GM12874 (cell line): ENCODE measurements around the gene PSME3.

Experiments
- TF ChIP-seq, protein P1 (sequence below): IDR thresholded peaks from 2 replicates; pipeline ENCODE4 v1.5.1; 2011; ENCODE audit warnings: low read depth, mild to moderate bottlenecking, control low read depth, low read length, moderate library complexity; ENCODE audit not compliant: insufficient read depth

Gene PSME3

DNA sequence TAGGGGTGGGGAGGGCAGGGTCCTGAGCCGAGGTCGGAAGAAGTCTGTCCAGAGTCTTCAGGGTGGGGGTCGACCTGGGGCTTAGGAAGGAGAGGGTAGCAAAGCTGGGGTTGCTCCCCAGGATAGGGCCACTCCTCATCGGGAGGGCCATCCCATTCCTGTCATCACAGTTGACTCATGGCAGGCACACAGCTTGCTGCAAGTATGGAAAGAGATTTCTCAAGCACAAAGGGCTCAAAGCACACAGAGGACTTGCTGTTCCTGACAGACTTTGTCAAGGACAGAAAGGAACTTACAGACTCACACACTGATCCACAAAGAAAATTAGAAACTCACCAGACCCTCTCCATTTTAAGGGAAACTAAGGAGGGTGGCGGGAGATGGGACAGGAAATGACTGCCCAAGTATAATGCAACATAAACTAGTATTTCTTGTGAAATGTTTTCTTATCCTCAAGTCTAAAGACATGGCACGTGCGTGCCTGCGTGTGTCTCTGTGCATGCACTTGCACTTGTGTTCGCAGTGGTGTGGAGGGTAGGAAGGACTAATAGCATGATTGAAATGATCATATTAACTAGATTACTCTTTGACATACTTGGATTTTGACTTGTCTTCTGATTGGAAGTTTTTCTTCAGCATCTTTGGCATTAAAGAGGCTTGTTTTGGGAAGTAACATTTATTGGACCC is 13.5 kb downstream of the PSME3 start:
- TF ChIP-seq, protein P1, sequence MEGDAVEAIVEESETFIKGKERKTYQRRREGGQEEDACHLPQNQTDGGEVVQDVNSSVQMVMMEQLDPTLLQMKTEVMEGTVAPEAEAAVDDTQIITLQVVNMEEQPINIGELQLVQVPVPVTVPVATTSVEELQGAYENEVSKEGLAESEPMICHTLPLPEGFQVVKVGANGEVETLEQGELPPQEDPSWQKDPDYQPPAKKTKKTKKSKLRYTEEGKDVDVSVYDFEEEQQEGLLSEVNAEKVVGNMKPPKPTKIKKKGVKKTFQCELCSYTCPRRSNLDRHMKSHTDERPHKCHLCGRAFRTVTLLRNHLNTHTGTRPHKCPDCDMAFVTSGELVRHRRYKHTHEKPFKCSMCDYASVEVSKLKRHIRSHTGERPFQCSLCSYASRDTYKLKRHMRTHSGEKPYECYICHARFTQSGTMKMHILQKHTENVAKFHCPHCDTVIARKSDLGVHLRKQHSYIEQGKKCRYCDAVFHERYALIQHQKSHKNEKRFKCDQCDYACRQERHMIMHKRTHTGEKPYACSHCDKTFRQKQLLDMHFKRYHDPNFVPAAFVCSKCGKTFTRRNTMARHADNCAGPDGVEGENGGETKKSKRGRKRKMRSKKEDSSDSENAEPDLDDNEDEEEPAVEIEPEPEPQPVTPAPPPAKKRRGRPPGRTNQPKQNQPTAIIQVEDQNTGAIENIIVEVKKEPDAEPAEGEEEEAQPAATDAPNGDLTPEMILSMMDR, result no peak

- TF ChIP-seq, protein P1, result no peak
These were observed 14.9 kb downstream of the PSME3 start for GRCh38 chr17:42848093-42848492.

- TF ChIP-seq, protein P1, result no peak
These were observed 15.8 kb downstream of the PSME3 start for GRCh38 chr17:42849031-42849430.

- TF ChIP-seq, protein P1, result no peak
These were observed 16.4 kb downstream of the PSME3 start for GRCh38 chr17:42849451-42850181.

DNA sequence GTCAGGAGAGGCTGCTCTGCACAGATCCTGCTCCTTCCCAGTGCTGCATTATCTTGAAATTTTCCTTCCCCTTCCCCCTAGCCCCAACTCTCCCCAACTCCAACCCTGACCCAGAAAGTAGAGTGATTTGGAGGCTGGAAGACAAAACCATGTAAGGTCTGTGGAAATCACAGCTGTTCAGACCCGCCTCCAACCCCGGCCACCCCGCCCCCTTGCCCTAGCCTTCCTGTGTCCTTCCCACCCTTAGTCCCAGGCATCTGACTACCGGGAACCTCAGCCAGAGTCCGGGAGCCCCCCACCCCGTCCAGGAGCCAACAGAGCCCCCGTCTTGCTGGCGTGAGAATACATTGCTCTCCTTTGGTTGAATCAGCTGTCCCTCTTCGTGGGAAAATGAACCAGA is 17.8 kb downstream of the PSME3 start, which contains the start of gene AOC3:
AOC3 (plus strand) TSS at position 246 of the 400 bp plus-strand sequence; CDS start at position 391, 145 bp downstream.
- TF ChIP-seq, protein P1, result no peak

DNA sequence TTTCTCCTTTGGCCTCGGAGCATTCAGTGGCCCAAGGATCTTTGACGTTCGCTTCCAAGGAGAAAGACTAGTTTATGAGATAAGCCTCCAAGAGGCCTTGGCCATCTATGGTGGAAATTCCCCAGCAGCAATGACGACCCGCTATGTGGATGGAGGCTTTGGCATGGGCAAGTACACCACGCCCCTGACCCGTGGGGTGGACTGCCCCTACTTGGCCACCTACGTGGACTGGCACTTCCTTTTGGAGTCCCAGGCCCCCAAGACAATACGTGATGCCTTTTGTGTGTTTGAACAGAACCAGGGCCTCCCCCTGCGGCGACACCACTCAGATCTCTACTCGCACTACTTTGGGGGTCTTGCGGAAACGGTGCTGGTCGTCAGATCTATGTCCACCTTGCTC is 19.2 kb downstream of the PSME3 start:
- TF ChIP-seq, protein P1, result no peak

DNA sequence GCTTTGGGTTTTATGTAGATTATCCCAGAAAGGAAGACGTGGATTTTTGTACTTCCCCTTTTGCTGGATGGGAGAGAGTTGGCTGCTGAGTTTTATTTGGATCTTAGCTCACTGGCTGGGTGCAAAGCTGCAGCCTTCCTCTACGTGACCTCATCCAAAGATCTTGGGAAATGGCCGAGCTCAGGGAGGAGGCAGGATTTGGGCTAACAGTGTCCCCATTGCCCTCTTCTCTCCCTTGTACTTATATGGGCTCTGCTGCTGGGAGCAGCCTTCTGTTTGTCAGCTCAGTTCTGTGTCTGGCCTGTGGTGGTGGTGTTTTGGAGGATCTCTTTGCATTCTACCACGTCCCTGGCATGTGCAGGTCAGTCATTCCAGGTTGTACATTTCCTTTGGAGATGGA is 19.8 kb downstream of the PSME3 start:
- TF ChIP-seq, protein P1, result no peak
